Neural cell (in vitro differentiated cells): ENCODE data around the gene TSPAN3. TPM values are rescaled to one million over a fixed set of nuclear protein-coding genes. Genes with fewer than 3 reads are reported as not detected.

Experiments used
- H2AFZ ChIP-seq: fragments of 200-600, 300-800 bp; sonication (generic), shearing (Covaris generic); 2 replicates; pipeline ENCODE4 v1.6.0; 2014; ENCODE audit warnings: low read depth, mild to moderate bottlenecking, antibody characterized with exemption, low read length, moderate library complexity
- H3F3A ChIP-seq: fragments of 200-600 bp; shearing (Covaris generic); 2 replicates; pipeline ENCODE4 v1.6.1; 2016; ENCODE audit warnings: mild to moderate bottlenecking, moderate library complexity, mixed read lengths, antibody characterized with exemption, low read length; ENCODE audit not compliant: insufficient read depth, poor library complexity, severe bottlenecking
- H3K27ac ChIP-seq: fragments of 200-600, 300-800 bp; sonication (generic), shearing (Covaris generic); 2 replicates; pipeline ENCODE4 v1.5.1; 2014; ENCODE audit warnings: mild to moderate bottlenecking, low read length, moderate library complexity
- H3K27me3 ChIP-seq: fragments of 300-800, 200-600 bp; sonication (generic), shearing (Covaris generic); 2 replicates; pipeline ENCODE4 v1.6.0; 2014; ENCODE audit warnings: mild to moderate bottlenecking, low read depth, low read length, moderate library complexity; ENCODE audit not compliant: insufficient read depth
- H3K36me3 ChIP-seq: fragments of 300-800, 200-600 bp; sonication (generic), shearing (Covaris generic); 2 replicates; pipeline ENCODE4 v1.5.1; 2014; ENCODE audit warnings: mild to moderate bottlenecking, antibody characterized with exemption, low read length, moderate library complexity; ENCODE audit not compliant: insufficient read depth
- H3K4me2 ChIP-seq: fragments of 300-800, 200-600 bp; sonication (generic), shearing (Covaris generic); 2 replicates; pipeline ENCODE4 v1.6.0; 2014; ENCODE audit warnings: mild to moderate bottlenecking, low read length
- H3K4me3 ChIP-seq: fragments of 300-800, 200-600 bp; sonication (generic), shearing (Covaris generic); 2 replicates; pipeline ENCODE4 v1.5.1; 2014; ENCODE audit warnings: mild to moderate bottlenecking, low read length, moderate library complexity
- H3K79me2 ChIP-seq: fragments of 200-600 bp; shearing (Covaris generic); replicated peaks from 2 replicates; pipeline ENCODE4 v1.6.0; 2014; ENCODE audit warnings: mild to moderate bottlenecking, low read length, moderate library complexity; ENCODE audit not compliant: insufficient read depth
- H3K9ac ChIP-seq: fragments of 300-800, 200-600 bp; sonication (generic), shearing (Covaris generic); 2 replicates; pipeline ENCODE4 v1.6.1; 2016; ENCODE audit warnings: mild to moderate bottlenecking, low read length, mixed read lengths
- H3K9me2 ChIP-seq: fragments of 200-600 bp; shearing (Covaris generic); 2 replicates; pipeline ENCODE4 v1.6.1; 2016; ENCODE audit warnings: mild to moderate bottlenecking, low read length, mixed read lengths; ENCODE audit not compliant: insufficient read depth
- H3K9me3 ChIP-seq: fragments of 200-600, 300-800 bp; sonication (generic), shearing (Covaris generic); 2 replicates; pipeline ENCODE4 v1.6.1; 2016; ENCODE audit warnings: mild to moderate bottlenecking, mixed run types, low read length, moderate library complexity, mixed read lengths
- H4K20me1 ChIP-seq: fragments of 200-600 bp; shearing (Covaris generic); 2 replicates; pipeline ENCODE4 v1.6.1; 2016; ENCODE audit warnings: mild to moderate bottlenecking, mixed run types; ENCODE audit not compliant: insufficient read depth
- EP300 ChIP-seq: fragments of 450-650 bp; conservative IDR thresholded peaks from 2 replicates; pipeline ENCODE4 v1.6.1; 2014; ENCODE audit warnings: antibody characterized with exemption, mild to moderate bottlenecking, moderate library complexity; ENCODE audit not compliant: poor library complexity, severe bottlenecking
- EZH2 ChIP-seq: fragments of 200-600, 300-800 bp; shearing (Covaris generic), sonication (generic); IDR thresholded peaks from 2 replicates; pipeline ENCODE4 v1.6.1; 2014; ENCODE audit warnings: antibody characterized with exemption, low read length, borderline replicate concordance, mild to moderate bottlenecking; ENCODE audit not compliant: insufficient read depth, poor library complexity, severe bottlenecking
- MXI1 ChIP-seq: fragments of 450-650 bp; conservative IDR thresholded peaks from 2 replicates; pipeline ENCODE4 v1.6.1; 2014; ENCODE audit warnings: antibody characterized with exemption, mild to moderate bottlenecking; ENCODE audit not compliant: poor library complexity, severe bottlenecking
- POLR2AphosphoS5 ChIP-seq: IDR thresholded peaks from 2 replicates; pipeline ENCODE4 v1.6.1; 2012
- RAD21 ChIP-seq: fragments of 450-650 bp; conservative IDR thresholded peaks from 2 replicates; pipeline ENCODE4 v1.6.1; 2014; ENCODE audit warnings: antibody characterized with exemption, mild to moderate bottlenecking, moderate library complexity
- SMC3 ChIP-seq: fragments of 450-650 bp; conservative IDR thresholded peaks from 2 replicates; pipeline ENCODE4 v1.6.1; 2014; ENCODE audit warnings: antibody characterized with exemption, mild to moderate bottlenecking, moderate library complexity; ENCODE audit not compliant: poor library complexity
- TAF1 ChIP-seq: IDR thresholded peaks from 2 replicates; pipeline ENCODE4 v1.6.1; 2012; ENCODE audit warnings: low read depth
- polyA plus RNA-seq: library from polyadenylated mRNA; depleted of rRNA; stranded (reverse); fragments of >200 nt; gene quantifications from 2 replicates; pipeline ENCODE4 v1.2.3, GENCODE V29; 2014
- TF ChIP-seq, protein P1 (sequence below): IDR thresholded peaks from 2 replicates; pipeline ENCODE4 v1.6.1; 2012; ENCODE audit warnings: borderline replicate concordance
- TF ChIP-seq, protein P2 (sequence below): fragments of 450-650 bp; IDR thresholded peaks from 2 replicates; pipeline ENCODE4 v1.5.1; 2014; ENCODE audit warnings: antibody characterized with exemption, mild to moderate bottlenecking, moderate library complexity; ENCODE audit not compliant: poor library complexity, severe bottlenecking

Gene TSPAN3
- polyA plus RNA-seq, 1 donor from 2014 or later, result 815 TPM

DNA sequence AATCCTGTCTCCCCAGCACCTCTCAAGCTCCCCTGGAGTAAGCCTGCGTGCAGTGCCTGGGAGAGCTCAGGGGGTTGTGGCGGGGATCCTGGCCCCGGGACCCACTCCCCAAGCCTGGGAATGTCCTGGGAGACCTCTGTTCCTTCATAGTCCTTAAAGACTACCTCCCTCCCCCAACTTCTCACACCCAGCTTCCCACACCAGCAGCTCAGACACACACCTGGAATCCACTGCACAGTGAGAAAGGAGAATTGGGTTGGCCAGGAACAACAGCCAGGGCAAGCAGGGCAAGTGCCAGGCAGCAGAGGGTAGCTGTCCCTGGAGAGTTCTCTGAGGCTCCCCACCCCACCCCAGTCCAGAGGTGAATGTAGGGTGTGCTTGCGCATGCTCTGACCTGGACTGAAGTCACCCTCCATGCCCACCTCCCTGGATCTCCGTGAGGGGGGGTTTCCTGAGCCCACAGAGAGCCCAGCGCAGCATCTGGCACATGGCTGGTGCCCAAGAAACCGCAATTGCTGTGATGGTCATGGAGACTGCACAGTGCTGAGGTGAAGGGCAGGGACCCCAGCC lies 53.7 kb downstream of the TSPAN3 start:
- no peaks in the 10 kb centered on the region for H3K9me3 ChIP-seq
- H3K9me2 ChIP-seq, result no peaks in the 10 kb centered on the region
- no peaks in the 10 kb centered on the region for H3K36me3 ChIP-seq
- no peak overlapping the region for H2AFZ ChIP-seq
- H4K20me1 ChIP-seq, result no peaks in the 10 kb centered on the region
- H3K79me2 ChIP-seq, result no peaks in the 10 kb centered on the region
- no peak overlapping the region for H3K4me2 ChIP-seq
- H3F3A ChIP-seq, result no peaks in the 10 kb centered on the region
- no peak for TF ChIP-seq SMC3
- no peak for TF ChIP-seq MXI1
- TF ChIP-seq, protein P1, sequence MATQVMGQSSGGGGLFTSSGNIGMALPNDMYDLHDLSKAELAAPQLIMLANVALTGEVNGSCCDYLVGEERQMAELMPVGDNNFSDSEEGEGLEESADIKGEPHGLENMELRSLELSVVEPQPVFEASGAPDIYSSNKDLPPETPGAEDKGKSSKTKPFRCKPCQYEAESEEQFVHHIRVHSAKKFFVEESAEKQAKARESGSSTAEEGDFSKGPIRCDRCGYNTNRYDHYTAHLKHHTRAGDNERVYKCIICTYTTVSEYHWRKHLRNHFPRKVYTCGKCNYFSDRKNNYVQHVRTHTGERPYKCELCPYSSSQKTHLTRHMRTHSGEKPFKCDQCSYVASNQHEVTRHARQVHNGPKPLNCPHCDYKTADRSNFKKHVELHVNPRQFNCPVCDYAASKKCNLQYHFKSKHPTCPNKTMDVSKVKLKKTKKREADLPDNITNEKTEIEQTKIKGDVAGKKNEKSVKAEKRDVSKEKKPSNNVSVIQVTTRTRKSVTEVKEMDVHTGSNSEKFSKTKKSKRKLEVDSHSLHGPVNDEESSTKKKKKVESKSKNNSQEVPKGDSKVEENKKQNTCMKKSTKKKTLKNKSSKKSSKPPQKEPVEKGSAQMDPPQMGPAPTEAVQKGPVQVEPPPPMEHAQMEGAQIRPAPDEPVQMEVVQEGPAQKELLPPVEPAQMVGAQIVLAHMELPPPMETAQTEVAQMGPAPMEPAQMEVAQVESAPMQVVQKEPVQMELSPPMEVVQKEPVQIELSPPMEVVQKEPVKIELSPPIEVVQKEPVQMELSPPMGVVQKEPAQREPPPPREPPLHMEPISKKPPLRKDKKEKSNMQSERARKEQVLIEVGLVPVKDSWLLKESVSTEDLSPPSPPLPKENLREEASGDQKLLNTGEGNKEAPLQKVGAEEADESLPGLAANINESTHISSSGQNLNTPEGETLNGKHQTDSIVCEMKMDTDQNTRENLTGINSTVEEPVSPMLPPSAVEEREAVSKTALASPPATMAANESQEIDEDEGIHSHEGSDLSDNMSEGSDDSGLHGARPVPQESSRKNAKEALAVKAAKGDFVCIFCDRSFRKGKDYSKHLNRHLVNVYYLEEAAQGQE, result no peak
- no peak for TF ChIP-seq POLR2AphosphoS5
- TF ChIP-seq, protein P2, sequence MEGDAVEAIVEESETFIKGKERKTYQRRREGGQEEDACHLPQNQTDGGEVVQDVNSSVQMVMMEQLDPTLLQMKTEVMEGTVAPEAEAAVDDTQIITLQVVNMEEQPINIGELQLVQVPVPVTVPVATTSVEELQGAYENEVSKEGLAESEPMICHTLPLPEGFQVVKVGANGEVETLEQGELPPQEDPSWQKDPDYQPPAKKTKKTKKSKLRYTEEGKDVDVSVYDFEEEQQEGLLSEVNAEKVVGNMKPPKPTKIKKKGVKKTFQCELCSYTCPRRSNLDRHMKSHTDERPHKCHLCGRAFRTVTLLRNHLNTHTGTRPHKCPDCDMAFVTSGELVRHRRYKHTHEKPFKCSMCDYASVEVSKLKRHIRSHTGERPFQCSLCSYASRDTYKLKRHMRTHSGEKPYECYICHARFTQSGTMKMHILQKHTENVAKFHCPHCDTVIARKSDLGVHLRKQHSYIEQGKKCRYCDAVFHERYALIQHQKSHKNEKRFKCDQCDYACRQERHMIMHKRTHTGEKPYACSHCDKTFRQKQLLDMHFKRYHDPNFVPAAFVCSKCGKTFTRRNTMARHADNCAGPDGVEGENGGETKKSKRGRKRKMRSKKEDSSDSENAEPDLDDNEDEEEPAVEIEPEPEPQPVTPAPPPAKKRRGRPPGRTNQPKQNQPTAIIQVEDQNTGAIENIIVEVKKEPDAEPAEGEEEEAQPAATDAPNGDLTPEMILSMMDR, result no peak
- TF ChIP-seq TAF1, result no peak
- no peak for TF ChIP-seq RAD21
- TF ChIP-seq EP300, result no peak
- H3K4me3 ChIP-seq, result no peak overlapping the region
- no peaks in the 10 kb centered on the region for H3K27me3 ChIP-seq
- H3K27ac ChIP-seq, result no peak overlapping the region
- no peak overlapping the region for H3K9ac ChIP-seq

DNA sequence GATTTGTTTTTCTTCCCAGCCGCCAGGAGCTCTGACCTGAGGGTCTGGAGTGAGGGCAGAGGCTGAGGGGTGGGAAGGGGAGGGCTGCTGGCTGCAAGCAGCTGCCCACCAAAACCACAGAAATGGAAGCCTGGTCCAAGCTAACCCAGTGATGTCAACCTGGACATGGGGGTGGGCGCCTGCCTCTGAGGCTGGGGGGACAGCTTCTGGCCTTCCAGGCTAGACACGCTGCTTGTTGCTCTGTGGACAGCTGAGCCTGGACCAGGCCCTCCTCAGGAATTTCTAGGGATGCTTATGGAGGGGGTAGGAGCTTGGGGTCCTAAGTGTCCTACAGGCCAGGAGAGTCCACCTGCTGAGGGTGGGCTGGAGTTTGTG lies 54.6 kb downstream of the TSPAN3 start:
- no peaks in the 10 kb centered on the region for H3K9me2 ChIP-seq
- no peak overlapping the region for H3K4me3 ChIP-seq
- no peak overlapping the region for H3K27ac ChIP-seq
- no peak overlapping the region for H3K9ac ChIP-seq
- no peaks in the 10 kb centered on the region for H3K9me3 ChIP-seq
- no peaks in the 10 kb centered on the region for H3K36me3 ChIP-seq
- H3F3A ChIP-seq, result no peaks in the 10 kb centered on the region
- no peaks in the 10 kb centered on the region for H3K27me3 ChIP-seq
- H3K4me2 ChIP-seq, result no peak overlapping the region
- no peak for TF ChIP-seq SMC3
- TF ChIP-seq POLR2AphosphoS5, result no peak
- no peak for TF ChIP-seq EP300
- TF ChIP-seq EZH2, result no peak
- TF ChIP-seq RAD21, result no peak
- TF ChIP-seq, protein P2, result no peak
- TF ChIP-seq MXI1, result no peak
- TF ChIP-seq TAF1, result no peak
- TF ChIP-seq, protein P1, result no peak
- no peak overlapping the region for H2AFZ ChIP-seq
- H3K79me2 ChIP-seq, result no peaks in the 10 kb centered on the region
- H4K20me1 ChIP-seq, result no peaks in the 10 kb centered on the region
